ENCODE measurements around the gene THEM4.

GRCh38 chr1:151944126-151944856 lies 35.0 kb upstream of the THEM4 start:
- no peak for TF ChIP-seq CTCF (IDR thresholded peaks at IDR 0.05)
- TF ChIP-seq EZH2 (IDR thresholded peaks at IDR 0.05; ENCODE audit: borderline replicate concordance, insufficient read depth, low read depth, low read length, poor library complexity, severe bottlenecking), result no peak

All from B cell (primary cell).